ENCODE measurements around the gene CALML5. TPM values are rescaled to one million over a fixed set of nuclear protein-coding genes. Genes with fewer than 3 reads are reported as not detected.

CALML5 gene
- total RNA-seq, 2 experiments from 2014 or later = not detected

DNA sequence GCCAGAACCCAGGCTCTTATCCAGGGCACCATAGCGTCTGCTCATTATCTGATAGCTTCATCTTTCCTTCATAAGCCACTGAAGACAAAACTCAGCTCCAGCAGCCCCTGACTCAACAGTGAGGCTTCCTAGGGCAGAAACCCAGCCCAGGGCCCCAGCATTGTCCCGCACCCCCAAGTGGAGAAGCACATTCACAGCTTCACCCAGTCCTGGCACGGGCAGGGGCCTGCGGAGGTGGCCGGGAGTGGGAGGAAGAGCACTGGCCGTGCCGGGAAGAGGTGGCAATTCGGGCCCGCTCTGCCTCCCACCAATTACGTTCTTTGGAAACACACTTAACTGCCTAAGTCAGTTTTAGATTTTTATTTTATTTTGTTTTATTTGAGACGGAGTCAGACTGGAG lies 10.3 kb upstream of the CALML5 start:
- Mint-ChIP-seq H3K9me3 (ENCODE audit: insufficient read depth) (no peaks in the 10 kb centered on the region), H3K4me3 (no peak overlapping the region), H3K27ac (no peak overlapping the region), H3K36me3 (ENCODE audit: low read depth) (no peaks in the 10 kb centered on the region), H3K4me1 (ENCODE audit: low read depth) (peaks cover 7% of the 10 kb centered on the region), H3K27me3 (ENCODE audit: low read depth) (peaks cover 7% of the 10 kb centered on the region)
- CTCF ChIA-PET = interaction anchor here (1.6 kb wide), 1 partner anchor 10 kb away, joined by 4 read pairs; the partner anchor contains the start of gene CALML5
- POLR2A ChIA-PET = no interaction called here
- no peak for ATAC-seq
- DNase-seq = no peak

DNA sequence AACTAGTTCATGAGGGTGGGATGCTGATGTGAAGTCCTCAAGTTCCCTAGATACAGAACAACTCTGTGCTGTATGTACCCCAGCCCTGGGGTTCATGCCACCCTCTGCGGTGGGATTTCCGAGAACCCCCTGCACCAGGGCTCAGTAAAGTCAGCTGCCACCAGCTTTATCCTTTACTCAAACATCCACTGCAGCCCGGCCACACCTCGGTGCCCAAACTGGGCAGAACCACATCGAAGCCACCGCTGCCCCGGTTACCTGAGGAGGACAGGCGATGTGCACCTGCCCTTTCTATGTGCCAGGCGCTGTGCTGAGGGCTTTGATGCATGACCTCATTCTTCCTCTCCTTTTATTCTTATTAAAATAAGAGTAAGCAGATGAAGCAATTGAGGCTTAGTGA lies 9.9 kb upstream of the CALML5 start:
- Mint-ChIP-seq H3K4me3 (no peak overlapping the region), H3K27me3 (ENCODE audit: low read depth) (peaks cover 7% of the 10 kb centered on the region), H3K4me1 (ENCODE audit: low read depth) (peaks cover 7% of the 10 kb centered on the region), H3K27ac (no peak overlapping the region), H3K9me3 (ENCODE audit: insufficient read depth) (no peaks in the 10 kb centered on the region), H3K36me3 (ENCODE audit: low read depth) (no peaks in the 10 kb centered on the region)
- POLR2A ChIA-PET = no interaction called here
- CTCF ChIA-PET = no interaction called here
- ATAC-seq = no peak
- no peak for DNase-seq

DNA sequence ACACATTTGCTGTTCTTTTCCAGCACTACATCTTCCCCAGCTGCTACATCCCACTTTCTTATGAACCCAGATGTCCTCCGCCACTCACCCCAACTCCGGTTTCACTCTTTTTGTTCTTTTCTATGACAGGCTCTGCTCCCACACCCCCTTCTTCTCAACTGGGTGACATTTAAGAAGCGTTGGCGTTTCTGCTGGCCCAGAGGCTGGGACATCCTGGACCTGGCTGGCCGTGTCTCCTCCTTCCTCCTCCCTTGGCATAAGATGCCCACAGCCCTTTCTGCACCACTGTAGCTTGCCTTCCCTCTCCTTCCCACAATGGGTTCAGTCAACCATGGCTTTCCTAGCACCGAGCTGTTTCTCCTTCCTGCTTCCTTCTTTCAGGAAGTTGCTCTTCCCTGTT lies 9.4 kb upstream of the CALML5 start:
- CTCF ChIA-PET = no interaction called here
- no peak for DNase-seq
- Mint-ChIP-seq H3K27me3 (ENCODE audit: low read depth) (peaks cover 11% of the 10 kb centered on the region), H3K9me3 (ENCODE audit: insufficient read depth) (no peaks in the 10 kb centered on the region), H3K27ac (no peak overlapping the region), H3K4me3 (no peak overlapping the region), H3K36me3 (ENCODE audit: low read depth) (no peaks in the 10 kb centered on the region), H3K4me1 (ENCODE audit: low read depth) (peaks cover 7% of the 10 kb centered on the region)
- ATAC-seq = no peak
- POLR2A ChIA-PET = no interaction called here

DNA sequence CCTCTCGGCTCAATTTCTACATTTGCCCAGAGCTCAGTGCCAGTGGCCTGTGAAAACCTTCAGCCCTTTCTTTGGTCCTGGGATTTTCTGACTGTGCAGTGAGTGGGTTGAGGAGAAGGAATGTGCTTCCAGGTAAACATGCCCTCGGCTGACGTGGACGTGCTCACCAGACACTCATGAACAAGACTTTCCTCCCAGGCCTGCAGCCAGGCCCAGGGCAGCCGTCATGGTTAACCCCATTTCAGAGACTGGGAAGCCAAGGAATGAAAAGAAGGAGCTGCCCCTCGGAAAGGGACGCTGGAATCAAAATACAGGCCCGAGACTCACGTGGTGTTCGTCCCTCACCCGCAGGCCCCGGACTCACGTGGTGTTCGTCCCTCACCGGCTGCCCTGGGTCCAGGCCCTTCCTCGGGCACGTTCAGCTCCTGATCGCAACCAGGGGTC lies 8.8 kb upstream of the CALML5 start:
- Mint-ChIP-seq H3K4me1 (ENCODE audit: low read depth) (peaks cover 4% of the 10 kb centered on the region), H3K36me3 (ENCODE audit: low read depth) (no peaks in the 10 kb centered on the region), H3K27ac (no peak overlapping the region), H3K4me3 (no peak overlapping the region), H3K27me3 (ENCODE audit: low read depth) (peaks cover 12% of the 10 kb centered on the region), H3K9me3 (ENCODE audit: insufficient read depth) (no peaks in the 10 kb centered on the region)
- POLR2A ChIA-PET = no interaction called here
- DNase-seq (no peak), ATAC-seq (no peak)
- CTCF ChIA-PET = no interaction called here

DNA sequence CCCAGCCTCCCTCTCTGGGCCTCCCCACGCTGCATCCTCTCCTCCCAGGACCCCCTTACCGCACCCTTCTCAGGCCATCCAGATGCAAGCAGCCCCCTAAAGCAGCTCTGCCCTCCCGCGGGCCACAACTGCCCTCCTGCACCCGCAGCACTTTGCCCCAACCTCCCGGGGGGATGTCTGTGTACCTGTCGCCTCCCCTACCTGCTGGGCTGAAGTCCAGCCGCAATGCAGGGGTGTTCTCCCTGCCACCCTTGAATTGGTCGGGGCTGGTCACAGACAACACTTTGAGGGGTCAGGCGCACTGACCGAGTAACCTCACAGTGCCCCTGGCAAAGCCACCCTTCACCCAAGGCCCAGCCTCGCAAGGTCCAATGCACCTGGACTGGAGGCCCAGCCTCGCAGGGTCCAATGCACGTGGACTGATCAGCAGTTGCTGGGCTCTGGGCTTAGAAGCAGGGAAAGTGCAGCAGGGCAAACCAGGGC lies 8.3 kb upstream of the CALML5 start:
- no peaks in the 10 kb centered on the region for H3K9me3 Mint-ChIP-seq (ENCODE audit: insufficient read depth)
- DNase-seq = no peak
- ChIA-PET POLR2A (no interaction called here), CTCF (no interaction called here)
- peaks cover 16% of the 10 kb centered on the region for H3K27me3 Mint-ChIP-seq (ENCODE audit: low read depth)
- H3K4me3 Mint-ChIP-seq = no peak overlapping the region
- ATAC-seq = no peak
- no peak overlapping the region for H3K27ac Mint-ChIP-seq
- H3K36me3 Mint-ChIP-seq (ENCODE audit: low read depth) = no peaks in the 10 kb centered on the region
- H3K4me1 Mint-ChIP-seq (ENCODE audit: low read depth) = no peaks in the 10 kb centered on the region

DNA sequence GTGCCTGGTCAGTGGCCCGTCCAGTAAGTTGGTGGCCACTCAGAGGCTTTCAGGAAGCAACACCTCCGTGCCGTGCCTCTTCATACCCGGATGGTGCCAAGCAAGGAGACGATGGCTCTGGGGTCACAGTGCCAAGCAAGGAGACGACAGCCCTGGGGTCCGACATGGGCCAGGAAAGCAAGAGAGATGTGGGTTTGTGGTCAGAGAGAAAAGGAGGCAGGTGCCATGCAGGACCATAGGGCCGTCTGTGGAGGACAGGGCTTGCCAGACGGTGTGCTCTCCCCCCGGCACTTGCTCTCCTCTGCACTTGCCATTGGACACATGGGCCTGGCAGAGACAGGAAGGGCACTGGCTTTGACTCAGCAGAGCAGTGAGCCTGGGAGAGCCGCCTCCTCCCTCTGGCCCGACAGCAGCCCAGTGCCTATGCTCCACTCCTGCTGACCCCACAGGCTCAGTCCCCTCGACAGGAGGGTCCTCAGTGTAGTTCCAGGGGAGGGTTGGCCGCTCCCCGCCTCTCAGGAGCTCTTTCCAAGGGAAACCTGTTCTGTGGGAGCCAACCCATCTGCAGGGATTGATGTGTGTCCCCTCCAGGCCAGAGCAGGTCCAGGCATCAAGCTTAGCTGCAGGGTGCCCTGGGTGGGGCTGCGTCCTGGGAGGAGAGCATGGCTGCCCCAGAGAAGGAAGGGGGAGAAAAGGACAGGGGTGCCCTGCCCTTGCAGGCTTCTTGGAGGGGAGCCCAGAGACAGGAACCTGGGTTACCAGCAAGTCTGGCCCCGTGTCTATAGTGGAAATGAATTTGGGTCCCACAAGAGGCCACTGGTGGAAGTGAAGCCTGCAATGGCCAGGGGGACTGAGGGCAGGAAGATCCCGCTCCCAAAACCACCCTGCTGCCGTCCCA lies 7.6 kb upstream of the CALML5 start:
- no peak overlapping the region for H3K27ac Mint-ChIP-seq
- DNase-seq = no peak
- POLR2A ChIA-PET = no interaction called here
- no peak for ATAC-seq
- H3K27me3 Mint-ChIP-seq (ENCODE audit: low read depth) = peaks cover 17% of the 10 kb centered on the region
- H3K36me3 Mint-ChIP-seq (ENCODE audit: low read depth) = no peaks in the 10 kb centered on the region
- no peaks in the 10 kb centered on the region for H3K4me1 Mint-ChIP-seq (ENCODE audit: low read depth)
- H3K9me3 Mint-ChIP-seq (ENCODE audit: insufficient read depth) = no peaks in the 10 kb centered on the region
- CTCF ChIA-PET = no interaction called here
- no peak overlapping the region for H3K4me3 Mint-ChIP-seq

DNA sequence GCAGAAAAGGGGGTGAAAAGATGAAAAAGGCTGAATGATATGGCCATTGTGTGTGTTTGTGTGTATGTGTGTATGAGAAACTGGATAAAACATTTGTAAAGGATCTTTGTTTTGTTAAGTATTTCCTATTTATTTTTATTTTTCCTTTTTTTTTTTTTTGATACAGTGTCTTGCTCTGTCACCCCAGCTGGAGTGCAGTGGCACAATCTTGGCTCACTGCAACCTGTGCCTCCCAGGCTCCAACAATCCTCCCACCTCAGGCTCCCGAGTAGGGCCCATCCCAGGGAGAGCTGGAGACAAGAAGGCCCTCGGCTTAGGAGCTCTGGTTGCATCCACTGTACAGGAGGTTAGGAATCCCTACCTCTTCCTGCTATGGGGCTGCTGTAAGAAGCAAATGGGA lies 6.9 kb upstream of the CALML5 start:
- ChIA-PET CTCF (no interaction called here), POLR2A (no interaction called here)
- ATAC-seq (no peak), DNase-seq (no peak)
- Mint-ChIP-seq H3K27me3 (ENCODE audit: low read depth) (peaks cover 17% of the 10 kb centered on the region), H3K27ac (no peak overlapping the region), H3K36me3 (ENCODE audit: low read depth) (no peaks in the 10 kb centered on the region), H3K4me1 (ENCODE audit: low read depth) (no peaks in the 10 kb centered on the region), H3K9me3 (ENCODE audit: insufficient read depth) (no peaks in the 10 kb centered on the region), H3K4me3 (no peak overlapping the region)

DNA sequence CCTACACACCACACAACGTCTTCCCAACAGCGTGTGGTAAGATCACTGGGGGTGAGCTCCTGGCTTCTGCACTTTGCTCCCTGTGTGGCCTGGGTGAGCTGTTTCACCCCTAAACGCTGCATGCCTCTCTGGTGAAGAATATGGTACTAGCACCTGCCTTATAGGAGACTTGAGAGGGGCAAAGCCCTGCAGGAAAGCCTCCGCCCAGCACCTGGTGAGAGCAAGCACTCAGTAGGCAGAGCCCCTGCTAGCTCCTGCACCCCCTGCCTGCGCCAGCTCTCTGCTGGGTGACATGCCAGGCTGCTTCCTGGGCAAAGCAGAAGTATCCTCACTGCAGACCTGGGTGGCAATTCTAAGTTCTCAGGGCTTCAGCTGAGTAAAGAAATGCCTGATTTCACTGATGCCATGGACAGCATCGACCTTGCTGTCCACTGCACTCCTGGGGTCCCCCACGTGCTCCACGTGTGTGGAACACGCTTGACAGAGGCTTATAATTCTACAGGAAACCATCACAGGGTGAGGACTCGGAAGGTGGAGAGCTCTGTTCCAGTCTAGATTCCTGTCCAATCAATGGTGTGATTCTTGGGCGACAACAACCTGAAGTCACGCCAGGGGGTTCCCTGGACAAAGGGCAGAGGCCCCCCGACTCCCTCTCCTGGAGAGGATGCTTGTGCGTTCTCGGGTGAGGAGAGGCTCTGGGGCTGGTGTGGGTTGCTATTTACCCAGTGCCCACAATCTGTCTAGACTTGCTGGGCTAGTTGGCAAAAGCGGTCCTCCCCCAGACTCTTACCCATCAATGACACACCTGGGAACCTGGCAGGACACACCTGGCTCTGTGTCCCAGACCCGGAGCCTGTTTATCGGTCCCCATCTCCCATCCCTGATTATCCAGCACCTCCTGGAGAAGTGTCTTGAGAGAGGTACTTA lies 5.0 kb upstream of the CALML5 start:
- H3K4me3 Mint-ChIP-seq = no peak overlapping the region
- H3K36me3 Mint-ChIP-seq (ENCODE audit: low read depth) = no peaks in the 10 kb centered on the region
- DNase-seq (no peak), ATAC-seq (peak; percentile 25)
- H3K9me3 Mint-ChIP-seq (ENCODE audit: insufficient read depth) = no peaks in the 10 kb centered on the region
- no peak overlapping the region for H3K27ac Mint-ChIP-seq
- H3K27me3 Mint-ChIP-seq (ENCODE audit: low read depth) = peaks cover 23% of the 10 kb centered on the region
- ChIA-PET POLR2A (no interaction called here), CTCF (interaction anchor here (1.0 to 1.1 kb wide), 2 partner anchors 8 to 119 kb away, joined by 3 read pairs; no protein-coding TSS in a partner anchor)
- H3K4me1 Mint-ChIP-seq (ENCODE audit: low read depth) = no peaks in the 10 kb centered on the region

DNA sequence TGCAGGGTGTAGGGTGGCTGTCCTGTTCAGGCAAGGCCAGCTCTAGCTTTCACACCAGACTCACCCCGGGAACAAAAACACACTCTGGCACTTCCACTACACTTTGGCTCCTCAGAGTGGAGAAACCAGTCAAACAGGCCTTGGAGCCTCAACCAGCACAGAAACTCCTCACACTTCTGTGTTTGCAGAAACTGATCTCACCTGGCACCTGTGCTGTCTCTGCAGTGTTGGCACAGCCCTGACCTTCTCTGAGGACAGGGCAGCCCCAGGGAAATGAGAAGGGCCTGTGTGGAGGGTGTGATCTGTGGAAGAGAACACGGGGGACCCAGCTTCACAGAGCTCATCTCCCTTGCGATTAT lies 4.1 kb upstream of the CALML5 start:
- no peak overlapping the region for H3K27ac Mint-ChIP-seq
- H3K4me3 Mint-ChIP-seq = no peak overlapping the region
- ChIA-PET POLR2A (no interaction called here), CTCF (interaction anchor here (1.0 to 1.1 kb wide), 2 partner anchors 7 to 120 kb away, joined by 3 read pairs; no protein-coding TSS in a partner anchor)
- H3K9me3 Mint-ChIP-seq (ENCODE audit: insufficient read depth) = no peaks in the 10 kb centered on the region
- H3K4me1 Mint-ChIP-seq (ENCODE audit: low read depth) = no peaks in the 10 kb centered on the region
- H3K36me3 Mint-ChIP-seq (ENCODE audit: low read depth) = no peaks in the 10 kb centered on the region
- ATAC-seq (no peak), DNase-seq (no peak)
- H3K27me3 Mint-ChIP-seq (ENCODE audit: low read depth) = peaks cover 23% of the 10 kb centered on the region

DNA sequence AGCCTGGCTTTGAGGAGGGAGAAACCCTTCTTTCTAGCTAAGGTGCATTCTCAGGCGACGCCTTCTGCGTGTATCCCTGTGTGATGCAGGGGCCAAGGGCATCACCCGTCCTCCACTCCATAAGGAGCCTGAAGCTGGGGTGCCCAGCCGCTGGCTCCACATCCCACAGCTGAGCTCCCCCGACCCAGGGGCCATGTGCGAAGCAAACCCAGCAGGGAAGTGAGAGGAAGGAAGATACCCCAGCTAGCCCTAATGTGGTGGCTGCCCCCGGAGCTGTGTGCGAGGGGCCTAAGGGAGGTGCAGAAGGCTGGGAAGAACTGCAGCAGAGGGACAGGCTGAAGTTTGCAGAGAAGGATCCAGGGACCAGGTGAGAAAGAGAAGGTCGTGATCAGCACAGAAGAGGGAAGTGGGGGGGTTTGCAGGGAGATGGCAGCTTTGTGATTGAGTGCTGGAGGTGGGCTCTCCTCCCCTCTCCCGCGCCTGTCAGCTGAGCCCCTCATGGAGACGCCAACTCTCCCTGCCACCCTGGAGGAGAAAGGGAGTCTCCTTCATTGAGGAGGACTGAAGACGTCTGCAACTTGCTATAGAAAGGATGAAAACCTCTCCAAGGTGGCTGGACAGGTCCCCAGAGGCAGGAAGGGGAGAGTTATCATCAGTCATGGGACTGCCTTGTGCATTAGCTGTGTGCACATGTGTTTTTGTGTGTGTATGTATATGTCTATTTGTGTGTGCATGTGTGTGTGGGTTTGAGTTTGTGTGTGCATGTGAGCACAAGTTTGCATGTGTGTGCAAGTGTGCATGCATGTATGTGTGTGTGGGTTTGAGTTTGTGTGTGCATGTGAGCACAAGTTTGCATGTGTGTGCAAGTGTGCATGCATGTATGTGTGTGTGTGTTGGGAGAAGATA lies 3.5 kb upstream of the CALML5 start:
- no peak overlapping the region for H3K27ac Mint-ChIP-seq
- ATAC-seq = no peak
- H3K27me3 Mint-ChIP-seq (ENCODE audit: low read depth) = peaks cover 23% of the 10 kb centered on the region
- CTCF ChIA-PET = interaction anchor here (1.1 to 1.5 kb wide), 2 partner anchors 28 to 120 kb away, joined by 3 read pairs; no protein-coding TSS in a partner anchor
- no peak overlapping the region for H3K4me3 Mint-ChIP-seq
- POLR2A ChIA-PET = no interaction called here
- no peaks in the 10 kb centered on the region for H3K9me3 Mint-ChIP-seq (ENCODE audit: insufficient read depth)
- no peaks in the 10 kb centered on the region for H3K36me3 Mint-ChIP-seq (ENCODE audit: low read depth)
- H3K4me1 Mint-ChIP-seq (ENCODE audit: low read depth) = no peaks in the 10 kb centered on the region
- DNase-seq = no peak

DNA sequence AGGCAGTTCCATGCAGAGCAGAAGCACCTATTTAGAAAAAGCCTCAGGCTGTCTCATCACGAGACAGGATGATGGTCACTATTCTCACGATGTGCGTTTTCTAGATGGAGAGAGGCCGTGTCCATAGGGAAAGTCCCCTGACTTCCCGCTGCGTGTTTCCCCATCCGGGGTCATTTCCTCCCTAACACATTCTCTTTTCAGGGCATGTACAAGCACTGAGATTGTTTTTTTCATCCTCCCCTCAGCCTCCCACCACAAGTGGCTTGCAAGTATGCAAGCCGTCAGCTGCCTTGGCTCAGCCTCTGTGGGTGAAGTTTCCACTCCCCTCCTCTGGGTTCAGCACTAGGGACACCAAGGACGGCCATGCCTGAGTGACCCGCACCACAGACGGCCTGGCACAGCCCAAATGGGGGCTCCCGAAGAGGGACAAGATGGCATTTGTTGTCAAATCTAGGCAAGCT lies 2.7 kb upstream of the CALML5 start:
- H3K4me3 Mint-ChIP-seq = no peak overlapping the region
- no peaks in the 10 kb centered on the region for H3K4me1 Mint-ChIP-seq (ENCODE audit: low read depth)
- no peaks in the 10 kb centered on the region for H3K9me3 Mint-ChIP-seq (ENCODE audit: insufficient read depth)
- H3K27me3 Mint-ChIP-seq (ENCODE audit: low read depth) = peaks cover 23% of the 10 kb centered on the region
- DNase-seq (no peak), ATAC-seq (no peak)
- no peaks in the 10 kb centered on the region for H3K36me3 Mint-ChIP-seq (ENCODE audit: low read depth)
- ChIA-PET CTCF (interaction anchor here (0.8 to 1.5 kb wide), 3 partner anchors 29 to 121 kb away, joined by 3 to 8 read pairs (median 3); no protein-coding TSS in a partner anchor), POLR2A (no interaction called here)
- no peak overlapping the region for H3K27ac Mint-ChIP-seq
